ENCODE measurements around the gene DIP2C.
"Not testable (repeated sequence)": the region's sequence is repeated elsewhere in the genome, so short reads cannot be mapped to it uniquely, and the experiment has no call there.

Gene DIP2C

GRCh38 chr10:368579-369220 lies 320.8 kb downstream of the DIP2C start:
- DNase-seq, result no peak

GRCh38 chr10:368107-368506 lies 321.4 kb downstream of the DIP2C start:
- not testable (repeated sequence) for DNase-seq

- DNase-seq, result no peak
Observed at GRCh38 chr10:367636-368035, 321.8 kb downstream of the DIP2C start.

- no peak for DNase-seq
Observed at GRCh38 chr10:366186-366585, 323.3 kb downstream of the DIP2C start.

GRCh38 chr10:364267-364775 lies 325.1 kb downstream of the DIP2C start:
- no peak for DNase-seq

GRCh38 chr10:363152-363551 lies 326.3 kb downstream of the DIP2C start:
- no peak for DNase-seq

- no peak for DNase-seq
Observed at GRCh38 chr10:361203-362081, 328.0 kb downstream of the DIP2C start.

GRCh38 chr10:360653-361052 lies 328.8 kb downstream of the DIP2C start:
- DNase-seq, result no peak

- no peak for DNase-seq
Observed at GRCh38 chr10:359762-360161, 329.7 kb downstream of the DIP2C start.

- DNase-seq, result no peak
Observed at GRCh38 chr10:359093-359492, 330.4 kb downstream of the DIP2C start.

GRCh38 chr10:357201-357950 lies 332.1 kb downstream of the DIP2C start:
- DNase-seq, result no peak

- DNase-seq, result no peak
Observed at GRCh38 chr10:356452-356851, 333.0 kb downstream of the DIP2C start.

GRCh38 chr10:354901-355617 lies 334.4 kb downstream of the DIP2C start:
- no peak for DNase-seq

- no peak for DNase-seq
Observed at GRCh38 chr10:352476-353235, 336.8 kb downstream of the DIP2C start.

GRCh38 chr10:351770-352334 lies 337.6 kb downstream of the DIP2C start:
- no peak for DNase-seq

- no peak for DNase-seq
Observed at GRCh38 chr10:350981-351501, 338.4 kb downstream of the DIP2C start.

GRCh38 chr10:349081-349480 lies 340.4 kb downstream of the DIP2C start:
- no peak for DNase-seq

- no peak for DNase-seq
Observed at GRCh38 chr10:348456-348855, 341.0 kb downstream of the DIP2C start.

- not testable (repeated sequence) for DNase-seq
Observed at GRCh38 chr10:347774-348173, 341.7 kb downstream of the DIP2C start.

GRCh38 chr10:347190-347589 lies 342.3 kb downstream of the DIP2C start:
- DNase-seq, result not testable (repeated sequence)

GRCh38 chr10:344582-345200 lies 344.8 kb downstream of the DIP2C start:
- DNase-seq, result no peak

All from activated CD4-positive, alpha-beta T cell treated with anti-CD3 and anti-CD28 coated beads, Interleukin-2, amount 50 U/mL, for 1 hour (primary cell).